HG02678 (cell line): ENCODE measurements around the gene GAL.

ENCODE experiments used
- ATAC-seq: cut with Tn5 transposase; IDR thresholded peaks from one replicate; pipeline ENCODE4 v1.9.1; 2021; ENCODE audit warnings: mild to moderate bottlenecking, moderate library complexity; ENCODE audit not compliant: unreplicated experiment

GAL gene

DNA sequence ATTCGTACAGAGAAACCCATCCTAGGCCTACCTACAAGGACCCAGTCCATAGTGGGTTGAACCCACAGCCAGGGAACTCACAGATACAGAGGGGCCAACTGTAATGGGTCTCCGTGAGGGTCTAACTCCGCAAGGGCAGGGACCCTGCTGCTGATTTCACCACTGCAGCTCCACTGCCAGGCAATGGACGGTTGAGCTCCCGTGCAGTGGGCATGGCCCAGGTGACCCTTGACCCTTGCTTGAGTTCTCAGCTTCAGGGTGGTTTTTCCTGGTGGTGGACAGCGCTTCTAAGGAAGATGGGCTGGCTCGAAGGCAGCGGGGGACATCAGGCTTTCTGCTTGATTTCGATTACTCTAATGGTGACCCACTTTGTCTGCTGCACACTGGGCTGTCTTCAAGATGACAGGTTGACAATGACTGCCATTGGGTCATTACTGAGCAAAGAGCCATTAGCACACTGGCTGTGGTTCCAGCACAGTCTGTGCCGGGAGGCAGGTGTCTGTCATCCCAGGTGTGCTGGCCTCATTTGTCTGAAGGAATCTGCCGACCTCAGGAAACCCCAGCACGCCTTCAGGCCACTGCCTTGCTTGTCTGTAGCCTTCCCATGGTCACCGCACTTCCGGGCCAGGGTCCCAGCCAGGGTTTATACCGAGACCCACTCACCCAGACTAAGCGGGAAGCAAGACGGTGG, 3.7 kb upstream of the GAL start:
- no peak for ATAC-seq

DNA sequence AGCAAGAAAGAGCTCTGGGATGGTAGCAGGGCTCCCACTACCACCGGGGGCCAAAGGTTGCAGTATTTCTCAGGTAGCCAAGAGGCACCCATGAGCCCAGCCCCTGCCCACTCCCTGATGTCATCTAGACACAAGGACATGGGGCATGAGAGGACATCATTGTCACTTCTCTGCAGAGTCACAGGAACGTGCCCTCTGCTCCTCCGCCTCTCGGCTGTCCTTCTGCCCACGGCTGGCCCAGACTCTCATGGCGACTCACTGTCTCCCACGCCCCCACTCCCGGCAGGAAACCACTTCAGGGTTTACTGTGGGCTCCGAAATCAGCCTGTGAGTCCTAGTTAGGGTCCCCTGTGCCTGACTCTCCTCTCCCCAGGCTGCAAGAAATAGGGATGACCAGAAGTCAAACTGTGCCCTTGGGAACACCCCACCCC, 1.8 kb upstream of the GAL start:
- ATAC-seq, result no peak

DNA sequence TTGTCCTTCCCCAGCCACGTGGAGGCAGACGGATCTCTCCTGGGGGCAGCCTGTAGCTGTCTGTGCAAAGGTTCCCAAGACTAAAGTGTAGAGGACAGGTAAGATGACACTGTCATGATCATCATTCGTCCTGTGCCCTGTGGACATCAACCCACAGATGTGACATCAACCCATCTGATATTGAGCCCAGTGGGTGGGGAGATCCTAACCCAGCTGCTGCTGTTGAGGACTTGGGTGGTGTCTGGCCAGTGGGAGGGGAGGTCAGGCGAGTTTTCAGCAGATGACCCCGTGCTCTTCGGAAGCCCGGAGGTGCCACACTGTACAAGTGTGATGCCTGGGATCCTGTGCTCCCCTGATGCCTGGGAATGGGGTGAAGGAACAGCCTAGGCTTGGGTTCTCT, 1.2 kb upstream of the GAL start:
- ATAC-seq, result no peak

DNA sequence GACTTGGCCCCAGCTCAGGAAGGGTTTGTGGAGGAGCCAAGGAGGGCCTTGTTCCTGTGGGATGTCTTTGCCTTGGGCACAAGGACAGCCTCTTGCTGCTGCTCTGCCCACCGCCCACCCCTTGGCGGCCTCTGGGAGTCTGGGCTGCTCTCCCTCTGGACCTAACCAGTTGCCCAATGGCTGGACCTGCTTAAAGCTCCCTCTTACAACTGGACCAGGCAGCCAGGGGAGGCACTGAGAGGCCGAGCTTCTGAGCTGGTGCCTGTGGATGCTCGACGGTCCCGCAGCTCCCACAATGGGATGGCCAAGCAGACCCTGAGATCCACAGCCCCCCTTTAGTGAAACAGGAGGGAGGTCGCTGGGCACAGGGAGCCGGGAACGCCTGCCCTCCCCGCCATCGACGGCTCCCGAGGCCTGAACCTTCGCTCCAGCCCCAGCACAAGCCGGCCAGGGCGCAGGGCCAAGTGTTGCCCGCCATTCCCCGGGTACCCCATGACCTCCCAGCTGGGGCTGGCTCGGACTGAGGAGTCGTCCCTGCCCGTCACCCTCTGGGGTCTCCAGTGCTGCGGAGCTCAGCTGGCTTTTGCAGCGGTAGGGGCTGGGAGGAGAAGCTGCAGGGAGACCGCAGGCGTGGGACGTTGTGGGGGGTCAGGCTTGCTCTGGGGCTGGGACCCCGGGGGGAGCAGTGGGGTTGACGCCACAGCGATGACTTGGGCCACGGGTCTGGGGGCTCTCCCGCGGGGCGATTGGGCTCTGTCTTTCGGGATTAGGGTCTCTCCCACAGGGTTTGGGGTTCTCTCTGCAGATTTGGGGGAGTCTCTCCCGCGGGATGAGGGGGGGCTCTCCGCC, 584 bp upstream of the GAL start:
- ATAC-seq, result no peak

DNA sequence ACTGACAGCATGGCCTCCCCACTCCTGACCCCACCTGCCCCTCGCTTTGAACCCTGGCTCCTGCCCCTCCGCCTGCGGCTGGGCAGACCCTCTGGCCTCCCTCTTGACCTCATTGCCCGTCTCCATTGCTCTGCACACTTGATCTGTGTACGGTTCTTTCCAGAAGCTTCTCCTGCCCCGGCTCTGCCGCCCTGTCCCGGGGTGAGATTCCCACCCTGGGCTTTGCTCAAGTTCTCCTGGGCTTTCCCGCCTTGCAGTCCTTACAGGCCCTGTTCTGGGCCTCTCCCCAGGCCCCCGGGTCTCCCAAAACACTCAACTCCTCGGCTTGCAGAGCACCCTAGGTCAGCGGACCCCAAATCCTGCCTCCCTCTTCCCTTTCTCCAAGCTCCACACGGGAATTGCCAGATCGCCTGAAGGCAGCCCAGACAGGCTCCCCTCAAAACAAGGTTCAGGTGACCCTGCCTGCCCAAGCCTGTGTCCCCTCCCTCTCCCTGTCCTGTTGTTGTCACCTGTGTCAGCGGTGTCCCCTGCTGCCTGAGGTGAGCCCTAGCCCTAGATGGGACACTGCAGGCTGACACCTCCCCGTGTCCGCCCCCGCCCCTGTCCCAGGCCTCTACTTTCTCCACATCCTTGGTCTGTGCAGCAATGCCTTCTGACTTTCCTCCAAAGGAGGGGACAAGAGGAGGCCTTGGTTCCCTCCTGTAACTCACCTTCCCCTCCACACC, 1.5 kb downstream of the GAL start:
- ATAC-seq, result no peak

DNA sequence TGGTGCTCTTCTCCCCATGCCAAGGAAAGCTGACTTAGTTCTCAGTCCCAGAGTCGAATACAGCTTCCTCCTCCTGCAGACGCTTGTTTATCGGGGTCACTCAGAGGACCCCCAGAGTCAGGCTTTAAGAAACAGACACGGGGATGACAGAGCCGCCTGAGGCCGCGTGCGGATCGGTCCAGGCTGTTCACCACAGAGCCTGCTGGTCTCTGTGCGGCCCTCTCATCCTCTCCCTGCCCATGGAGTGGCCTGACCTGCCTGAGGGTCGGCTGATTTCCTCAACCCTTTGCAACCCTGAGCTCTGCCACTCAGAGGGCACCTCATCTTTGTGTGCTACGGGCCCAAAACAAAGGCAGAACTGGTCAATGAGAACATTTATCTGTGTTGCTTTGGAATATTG, 2.1 kb downstream of the GAL start:
- ATAC-seq, result no peak

DNA sequence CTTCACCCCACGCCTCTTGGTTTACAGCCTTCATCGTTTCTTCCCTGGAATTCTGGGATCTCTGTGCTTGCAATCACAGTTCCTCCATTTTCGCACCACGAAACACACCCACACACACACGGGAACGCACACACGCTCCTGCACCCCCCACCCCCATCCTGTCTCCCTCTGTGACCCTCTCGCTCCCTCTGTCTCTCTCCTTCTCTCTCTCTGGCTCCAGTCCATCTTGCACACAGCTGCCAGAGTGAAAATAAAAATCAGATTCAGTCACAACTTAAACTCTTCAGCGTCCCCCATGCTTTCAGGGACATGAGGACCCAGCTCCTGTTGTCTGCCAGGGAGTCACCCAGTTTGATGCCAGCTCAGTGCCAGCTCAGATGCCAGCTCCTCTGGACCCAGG, 3.0 kb downstream of the GAL start:
- ATAC-seq, result no peak

DNA sequence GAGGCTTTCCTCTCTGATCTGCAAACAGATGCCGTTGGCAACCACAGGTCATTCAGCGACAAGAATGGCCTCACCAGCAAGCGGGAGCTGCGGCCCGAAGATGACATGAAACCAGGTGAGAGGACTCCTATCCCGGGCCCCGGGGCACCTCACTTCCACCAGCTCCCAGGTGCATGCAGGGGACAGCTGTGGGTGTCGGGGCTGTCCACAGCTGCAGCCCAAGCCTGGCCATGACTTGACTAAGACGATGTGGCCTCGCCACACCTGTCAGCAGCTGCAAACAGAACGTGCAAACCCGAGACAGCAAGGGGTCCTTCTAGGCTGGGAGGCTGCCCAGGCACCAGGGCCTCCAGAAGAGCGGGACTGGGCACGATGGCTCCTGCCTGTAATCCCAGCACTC, 3.6 kb downstream of the GAL start:
- ATAC-seq, result no peak

DNA sequence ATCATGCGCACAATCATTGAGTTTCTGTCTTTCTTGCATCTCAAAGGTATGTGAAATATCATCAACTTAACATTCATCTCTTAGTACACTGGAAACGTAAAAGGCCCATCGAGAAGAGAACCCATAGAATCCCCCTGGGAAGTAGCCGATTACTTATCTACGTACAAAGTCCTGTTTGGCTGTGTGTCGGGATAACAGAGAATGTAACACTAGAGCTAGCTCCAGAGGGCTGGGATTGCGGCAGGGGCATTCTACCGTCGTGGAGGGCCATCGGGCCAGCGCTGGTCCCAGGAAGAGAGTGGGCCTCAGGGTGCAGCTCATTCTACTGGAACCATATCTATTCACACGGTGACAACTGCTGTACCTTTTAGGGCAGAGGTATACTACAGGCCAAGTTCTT, 4.5 kb downstream of the GAL start:
- no peak for ATAC-seq

DNA sequence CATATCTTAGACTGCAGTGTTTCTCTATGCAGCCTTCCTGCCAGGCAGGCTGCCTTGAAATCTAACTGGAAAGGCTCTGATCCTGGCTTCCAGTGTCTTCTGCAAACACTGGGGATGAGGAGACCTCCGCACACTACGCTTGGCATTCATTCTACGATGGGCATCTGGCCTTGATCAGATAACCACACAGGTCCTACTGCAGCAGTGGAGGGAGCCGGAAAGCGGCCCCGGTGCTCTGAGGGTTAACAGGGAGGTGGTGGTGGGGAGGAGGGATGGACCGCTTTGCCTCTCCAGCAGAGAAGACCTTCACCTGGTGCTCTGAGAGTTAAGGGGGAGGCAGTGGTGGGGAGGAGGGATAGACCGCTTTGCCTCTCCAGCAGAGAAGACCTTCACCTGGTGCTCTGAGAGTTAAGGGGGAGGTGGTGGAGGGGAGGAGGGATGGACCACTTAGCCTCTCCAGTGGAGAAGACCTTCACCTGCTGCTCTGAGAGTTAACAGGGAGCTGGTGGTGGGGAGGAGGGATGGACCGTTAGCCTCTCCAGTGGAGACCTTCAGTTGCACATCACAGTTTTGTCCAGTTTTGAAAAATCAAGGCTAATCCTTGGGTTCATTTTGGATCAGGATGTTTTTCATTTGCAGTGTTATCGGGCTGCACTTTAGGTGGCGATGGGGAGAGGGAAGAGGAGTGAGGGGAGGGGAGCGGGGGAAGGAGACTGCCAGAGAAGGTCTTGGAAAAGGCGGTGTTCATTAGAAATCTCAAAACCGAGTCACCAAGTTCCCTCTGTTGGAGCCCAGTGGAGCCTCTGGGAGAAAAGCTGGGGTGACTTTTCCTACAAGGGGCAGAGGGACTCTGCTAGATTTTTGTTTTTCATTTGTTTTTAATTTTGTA, 5.6 kb downstream of the GAL start:
- no peak for ATAC-seq

DNA sequence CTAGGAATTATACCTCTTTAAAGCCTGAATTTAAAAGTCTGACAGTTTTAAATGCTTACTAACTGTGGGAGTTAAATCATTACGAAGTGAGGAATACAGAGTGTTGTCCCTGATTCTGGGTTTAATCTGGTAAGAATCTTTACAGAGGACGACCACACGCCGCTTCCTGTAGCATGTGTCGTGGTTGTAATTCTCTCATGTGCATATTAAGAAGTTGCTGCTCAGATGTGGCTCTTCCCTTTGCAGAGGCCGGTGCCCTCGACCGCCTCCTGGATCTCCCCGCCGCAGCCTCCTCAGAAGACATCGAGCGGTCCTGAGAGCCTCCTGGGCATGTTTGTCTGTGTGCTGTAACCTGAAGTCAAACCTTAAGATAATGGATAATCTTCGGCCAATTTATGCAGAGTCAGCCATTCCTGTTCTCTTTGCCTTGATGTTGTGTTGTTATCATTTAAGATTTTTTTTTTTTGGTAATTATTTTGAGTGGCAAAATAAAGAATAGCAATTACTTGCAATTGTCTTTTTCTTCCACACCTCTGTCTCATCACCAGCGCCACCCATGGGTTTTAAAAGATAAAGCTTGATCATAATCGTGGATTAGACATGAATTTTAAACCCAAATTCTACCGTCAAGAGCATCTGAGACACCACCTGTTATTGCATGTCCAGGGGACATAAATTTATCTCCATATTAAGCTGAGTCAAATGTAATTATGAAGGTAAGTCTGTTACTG, 6.5 kb downstream of the GAL start:
- ATAC-seq, result no peak

DNA sequence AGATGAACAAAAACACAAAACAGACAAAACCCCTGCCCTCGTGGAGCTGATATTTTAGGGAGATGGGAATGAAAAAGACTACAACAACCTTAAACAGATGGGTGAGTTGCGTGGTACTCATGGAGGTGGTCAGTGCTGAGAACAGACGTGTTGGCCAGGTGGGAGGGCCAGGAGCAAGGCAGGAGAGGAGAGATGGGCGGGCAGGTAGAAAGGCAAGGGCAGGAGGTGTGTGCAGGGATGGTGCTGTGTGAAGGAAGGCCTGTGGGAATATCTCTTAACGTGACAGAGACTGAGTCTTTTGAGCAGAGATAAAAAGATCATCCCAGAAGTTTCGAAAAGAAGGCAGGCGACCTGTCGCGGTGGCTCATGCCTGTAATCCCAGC, 7.0 kb downstream of the GAL start:
- no peak for ATAC-seq

DNA sequence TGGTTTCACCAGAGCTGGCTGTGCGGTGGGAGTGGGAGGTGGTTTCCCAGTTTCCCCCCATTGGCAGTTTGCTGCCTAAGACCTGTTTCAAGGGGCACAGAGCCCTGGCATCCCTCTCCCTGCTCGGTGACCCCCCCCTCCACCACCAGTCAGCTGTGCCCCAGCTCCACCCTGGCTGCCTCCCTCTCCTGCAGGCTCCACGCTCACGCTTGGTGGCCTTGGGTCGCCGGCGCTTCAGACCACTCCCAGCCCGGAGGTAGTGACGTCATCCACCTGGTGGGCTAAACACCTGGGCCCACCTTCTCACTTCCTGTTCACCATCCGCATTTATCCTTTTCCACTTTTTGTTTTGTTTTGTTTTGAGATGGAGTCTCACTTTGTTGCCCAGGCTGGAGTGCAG, 7.8 kb downstream of the GAL start:
- ATAC-seq, result no peak

DNA sequence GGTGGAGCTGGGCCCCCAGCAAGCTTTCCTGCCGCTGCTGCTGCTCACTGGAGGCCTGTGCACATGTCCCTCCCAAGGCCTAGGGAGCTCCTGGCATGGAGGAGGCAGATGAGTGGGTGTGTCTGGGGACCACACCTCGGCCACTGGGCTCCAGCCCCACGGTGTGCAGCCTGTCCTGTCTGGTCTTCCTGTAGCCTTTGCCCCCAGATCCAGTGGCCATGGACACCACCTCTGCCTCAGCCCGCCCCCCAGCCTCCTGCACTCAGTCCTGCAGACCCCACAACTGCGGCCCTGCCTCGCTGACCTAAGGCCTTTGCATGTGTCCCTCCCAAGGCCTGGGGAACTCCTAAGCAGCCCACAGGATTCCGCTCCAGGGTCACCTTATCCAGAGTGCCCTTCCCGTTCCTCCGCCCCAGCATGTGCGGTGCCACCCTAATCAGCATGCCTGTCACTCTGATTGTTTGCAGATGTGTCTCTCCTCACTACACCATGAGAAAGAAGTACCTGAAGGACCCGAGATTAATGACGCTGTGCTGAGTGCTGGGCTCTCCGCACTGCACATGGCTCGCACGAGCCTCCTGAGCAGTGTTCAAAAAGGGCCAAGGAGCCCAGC, 8.6 kb downstream of the GAL start:
- no peak for ATAC-seq

DNA sequence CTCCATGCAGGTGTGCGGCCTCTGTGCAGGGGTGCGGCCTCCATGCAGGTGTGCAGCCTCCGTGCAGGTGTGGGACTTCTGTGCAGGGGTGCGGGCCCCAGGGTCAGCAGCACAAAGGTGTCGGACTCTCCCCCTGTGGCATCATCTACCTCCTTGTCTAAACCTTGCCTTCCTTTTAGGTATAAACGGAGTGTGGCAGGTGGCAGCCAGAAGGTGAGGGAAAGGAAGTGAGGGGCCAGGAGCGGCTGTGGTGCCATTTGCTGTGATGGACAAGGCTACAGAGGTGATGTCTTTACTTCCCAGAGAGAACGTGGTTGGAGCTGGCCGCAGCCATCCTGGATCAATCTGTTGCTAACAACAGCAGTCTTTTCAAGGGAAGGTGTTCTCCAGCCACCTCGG, 9.1 kb downstream of the GAL start:
- no peak for ATAC-seq

DNA sequence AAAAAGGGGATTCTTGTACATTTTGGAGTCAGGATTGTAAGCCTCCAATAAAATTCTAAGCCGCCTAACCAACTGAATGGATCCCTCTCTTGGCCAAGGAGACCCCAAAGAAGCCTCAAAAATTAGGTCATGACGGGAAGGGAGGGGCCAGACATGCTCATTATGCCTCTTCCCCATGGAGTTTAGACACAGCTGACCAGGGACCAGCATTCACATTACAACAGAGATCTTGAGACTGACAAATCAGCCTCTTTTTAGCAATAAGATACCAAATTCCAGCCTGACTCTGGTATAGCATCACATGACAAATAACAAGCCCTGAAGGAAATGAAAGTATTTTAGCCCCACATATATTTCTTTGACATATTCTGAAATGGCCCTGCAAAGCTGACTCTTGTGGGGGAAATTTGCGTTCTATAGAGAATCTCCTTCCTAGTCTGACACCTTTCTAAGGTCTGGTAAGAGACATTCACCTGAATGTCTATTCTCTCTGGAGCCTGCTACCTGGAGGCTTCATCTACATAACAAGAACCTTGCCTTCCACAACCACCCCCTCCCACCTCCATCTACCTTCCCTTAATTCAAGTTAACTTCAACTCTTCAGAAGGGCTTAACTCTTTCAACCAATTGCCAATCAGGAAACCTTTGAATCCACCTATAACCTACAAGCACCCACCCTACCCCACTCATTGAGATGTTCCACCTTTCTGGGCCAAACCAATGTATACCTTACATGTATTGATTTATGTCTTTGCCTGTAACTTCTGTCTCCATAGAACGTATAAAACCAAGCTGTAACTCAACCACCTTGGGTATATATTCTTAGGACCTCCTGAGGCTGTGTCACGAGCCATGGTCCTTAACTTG, 10.3 kb downstream of the GAL start:
- ATAC-seq, result no peak

DNA sequence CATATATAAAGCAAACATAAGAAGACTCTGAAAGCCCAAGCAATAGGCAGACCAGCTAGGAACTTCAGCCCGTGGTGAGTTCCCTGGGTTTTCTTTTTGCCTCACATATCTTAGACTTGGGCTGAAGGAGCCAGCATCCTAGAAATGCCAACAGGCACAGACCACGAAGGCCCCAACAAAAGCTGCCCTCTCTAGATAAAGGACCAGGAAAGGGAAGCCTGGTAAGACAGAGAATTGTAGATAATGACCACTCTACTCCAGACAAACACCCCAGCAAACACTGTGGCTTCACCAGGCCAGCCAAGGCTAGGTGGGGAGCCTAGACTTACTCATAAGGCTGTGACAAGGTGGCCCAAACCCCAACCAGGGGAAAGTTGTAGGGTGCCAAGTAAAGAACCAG, 11.2 kb downstream of the GAL start:
- no peak for ATAC-seq

DNA sequence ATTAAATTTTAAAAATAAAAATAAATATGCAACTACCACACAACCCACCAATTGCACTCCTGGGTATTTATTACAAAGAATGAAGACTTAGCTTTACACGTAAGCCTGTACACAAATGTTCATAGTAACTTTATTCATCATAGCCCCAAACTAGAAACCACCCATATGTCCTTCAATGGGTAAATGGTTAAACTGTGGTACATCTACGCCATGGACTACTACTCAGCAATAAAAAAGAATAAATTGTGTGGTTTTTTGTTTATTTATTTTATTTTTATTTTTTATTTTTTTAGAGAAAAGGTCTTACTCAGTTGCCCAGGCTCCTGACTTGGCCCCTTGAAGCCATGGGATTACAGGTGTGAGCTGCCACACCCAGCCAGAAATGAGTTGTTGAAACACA, 14.6 kb downstream of the GAL start:
- ATAC-seq, result no peak

DNA sequence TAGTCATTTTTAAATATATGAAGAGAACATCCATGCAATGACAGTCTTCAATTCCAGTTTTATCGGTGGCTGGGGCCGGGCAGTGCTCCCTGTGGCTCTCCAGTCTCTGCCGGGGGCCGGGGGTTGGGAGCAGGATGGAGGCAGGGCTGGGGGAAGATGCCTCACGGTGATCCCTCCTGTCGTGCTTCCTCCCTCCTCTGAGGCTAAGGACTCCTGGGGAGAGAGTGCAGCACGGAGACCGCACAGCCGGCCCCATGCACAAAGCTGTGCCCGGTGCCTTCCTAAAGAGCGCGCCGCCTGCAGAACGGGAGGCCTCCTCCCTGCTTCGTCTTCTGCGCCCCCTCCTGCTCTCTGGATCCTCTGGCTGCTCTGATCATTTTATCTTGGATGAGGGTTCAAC, 20.5 kb downstream of the GAL start:
- no peak for ATAC-seq
